ENCODE data around the gene SCGB1C1. TPM values are rescaled to one million over a fixed set of nuclear protein-coding genes. Genes with fewer than 3 reads are reported as not detected.
A peak's percentile ranks its signal among the peaks of the same experiment; 100 is the strongest.

SCGB1C1 gene
- total and polyA plus RNA-seq, 10 of the 15 experiments (the other 5 are each of a cell fraction or from before 2014, with no cell fraction given) = not detected

GRCh38 chr11:208181-208916, 15.5 kb downstream of the SCGB1C1 start (continued):
- TF ChIP-seq BCLAF1 (IDR thresholded peaks at IDR 0.05) = no peak
- TF ChIP-seq ZNF24 (IDR thresholded peaks at IDR 0.05) = no peak
- no peak for TF ChIP-seq NRF1 (conservative IDR thresholded peaks at IDR 0.05; ENCODE audit: low read depth, low read length)
- TF ChIP-seq PML (IDR thresholded peaks at IDR 0.05; ENCODE audit: low read length) = 0 out of 2 replicates have a peak, but pooled peaks have one; percentile 47

GRCh38 chr11:208917-209260, 16.0 kb downstream of the SCGB1C1 start:
- no peaks in the 10 kb centered on the region for H3K27me3 ChIP-seq (replicated peaks in 1 of 2; ENCODE audit: control insufficient read depth in 2 of 2, insufficient read depth in 2 of 2, low read length in 1 of 2)
- H3K4me1 ChIP-seq (ENCODE audit: control insufficient read depth, insufficient read depth, low read length) = peaks cover 27% of the 10 kb centered on the region
- BruUV-seq (replicated peaks) = no TSS peak
- peak overlapping the region; percentile 97 for H3K27ac ChIP-seq (ENCODE audit: control insufficient read depth, insufficient read depth)
- intact Hi-C loops (cut with micrococcal nuclease; ENCODE audit: unreplicated experiment) = loop anchor here (5.0 to 10.0 kb wide), 3 partner anchors 98 to 236 kb away; partner anchors contain the start of genes ANO9 and IFITM2
- WGBS (ENCODE audit: insufficient coverage, insufficient replicate concordance, low lambda C conversion rate, missing lambda C conversion rate) = 3% methylated on average over 15 of the region's 26 CpGs
- peaks cover 22 to 45% of the 10 kb centered on the region in 2 experiments for H3K36me3 ChIP-seq (ENCODE audit: control insufficient read depth in 2 of 2, insufficient read depth in 2 of 2, low read length in 1 of 2)
- H3K4me2 ChIP-seq (ENCODE audit: control insufficient read depth, insufficient read depth) = peak overlapping the region; percentile 90
- ATAC-seq = peak; percentile 10
- peaks cover 8% of the 10 kb centered on the region for H4K20me1 ChIP-seq (ENCODE audit: control insufficient read depth, insufficient read depth)
- H3K79me2 ChIP-seq (ENCODE audit: control insufficient read depth, insufficient read depth, low read length) = peaks cover 57% of the 10 kb centered on the region
- no peak for DNase-seq (ENCODE audit: low read depth, low spot score)
- in situ Hi-C loops (cut with MboI) = loop anchor here (5.0 to 10.0 kb wide), 2 partner anchors 156 to 298 kb away; partner anchors contain the start of genes B4GALNT4 and RNH1
- H3K9ac ChIP-seq (ENCODE audit: control insufficient read depth, insufficient read depth, low read length) = peak overlapping the region; percentile 98
- SMC1A ChIA-PET (ENCODE audit: uncharacterized antibody, unreplicated experiment) = interaction anchor here (0.6 kb wide), 1 partner anchor 308 kb away, joined by 3 read pairs; no protein-coding TSS in a partner anchor
- H2AFZ ChIP-seq (ENCODE audit: control insufficient read depth, low read depth, low read length) = no peak overlapping the region
- H3K4me3 ChIP-seq = peak overlapping the region; percentile 76
- CTCF ChIA-PET = interaction anchor here (1.1 to 2.5 kb wide), 2 partner anchors 8 to 42 kb away, joined by 4 to 8 read pairs; no protein-coding TSS in a partner anchor
- H3K9me3 ChIP-seq (replicated peaks; ENCODE audit: control insufficient read depth, insufficient read depth, low read length) = no peaks in the 10 kb centered on the region
- FAIRE-seq = no peak
- RAD21 ChIA-PET (ENCODE audit: unreplicated experiment) = interaction anchor here (2.5 kb wide), 1 partner anchor 59 kb away, joined by 9 read pairs; no protein-coding TSS in a partner anchor
- POLR2A ChIA-PET = interaction anchor here (1.0 to 2.5 kb wide), 3 partner anchors 21 to 233 kb away, joined by 3 to 12 read pairs (median 4); partner anchors contain the start of genes ANO9 and SIRT3
- no peak for TF ChIP-seq ZNF687 (IDR thresholded peaks at IDR 0.05)
- no peak for TF ChIP-seq CUX1 (IDR thresholded peaks at IDR 0.05; ENCODE audit: insufficient replicate concordance, low read depth, low read length)
- no peak for TF ChIP-seq SREBF1 (IDR thresholded peaks at IDR 0.05; ENCODE audit: low read length)
- TF ChIP-seq EGR1 (IDR thresholded peaks at IDR 0.05; ENCODE audit: borderline replicate concordance in 1 of 2, low read depth in 2 of 2, low read length in 2 of 2) = peak in 1 of 2 experiments; percentile 44; a peak in 1 of 3 replicates
